SK-N-SH treated with all-trans-retinoic acid at 6 μM for 48 hours (cell line): ENCODE measurements around the gene AFF1.

Source experiments
- ATAC-seq: fragments of 200-7000 bp; cut with Tn5 transposase; 3 replicates; pipeline ENCODE4 v1.9.1; 2020; ENCODE audit warnings: mild to moderate bottlenecking, moderate library complexity
- ARNTL ChIP-seq: fragments of 450-650 bp; formaldehyde crosslinking; IDR thresholded peaks from 2 replicates; pipeline ENCODE4 v1.5.0; 2020; ENCODE audit warnings: low read depth, mild to moderate bottlenecking, moderate library complexity, borderline replicate concordance
- BACH2 ChIP-seq: fragments of 250-450 bp; sonication (Bioruptor Pico); IDR thresholded peaks from 2 replicates; pipeline ENCODE4 v1.9.0; 2021; ENCODE audit warnings: mild to moderate bottlenecking, borderline replicate concordance
- CSDC2 ChIP-seq: fragments of 250-450 bp; sonication (Bioruptor Pico); IDR thresholded peaks from 2 replicates; pipeline ENCODE4 v1.5.0; 2020; ENCODE audit warnings: mild to moderate bottlenecking, moderate library complexity
- CSRNP3 ChIP-seq: fragments of 250-450 bp; sonication (Bioruptor Pico); IDR thresholded peaks from 2 replicates; pipeline ENCODE4 v1.5.1; 2021; ENCODE audit warnings: mild to moderate bottlenecking, moderate library complexity
- GLIS3 ChIP-seq: fragments of 250-450 bp; sonication (Bioruptor Pico); IDR thresholded peaks from 2 replicates; pipeline ENCODE4 v1.5.0; 2020; ENCODE audit warnings: mild to moderate bottlenecking, moderate library complexity
- ISL1 ChIP-seq: fragments of 250-450 bp; sonication (Bioruptor Pico); IDR thresholded peaks from 2 replicates; pipeline ENCODE4 v2.1.2; 2022; ENCODE audit warnings: mild to moderate bottlenecking, moderate library complexity
- OSR1 ChIP-seq: fragments of 250-450 bp; sonication (Bioruptor Pico); IDR thresholded peaks from 2 replicates; pipeline ENCODE4 v1.8.0; 2022; ENCODE audit warnings: moderate library complexity, mild to moderate bottlenecking, inconsistent platforms
- PATZ1 ChIP-seq: fragments of 250-450 bp; sonication (Bioruptor Pico); IDR thresholded peaks from 2 replicates; pipeline ENCODE4 v1.8.0; 2020; ENCODE audit warnings: mild to moderate bottlenecking, moderate library complexity, borderline replicate concordance
- POU6F1 ChIP-seq: fragments of 250-450 bp; sonication (Bioruptor Pico); IDR thresholded peaks from 2 replicates; pipeline ENCODE4 v1.8.0; 2021; ENCODE audit warnings: low read depth, mild to moderate bottlenecking, moderate library complexity, borderline replicate concordance
- PPARA ChIP-seq: fragments of 250-450 bp; sonication (Bioruptor Pico); IDR thresholded peaks from 2 replicates; pipeline ENCODE4 v1.5.0; 2020; ENCODE audit warnings: mild to moderate bottlenecking, borderline replicate concordance
- RARB ChIP-seq: fragments of 250-450 bp; sonication (Bioruptor Pico); IDR thresholded peaks from 2 replicates; pipeline ENCODE4 v1.8.0; 2021; ENCODE audit warnings: mild to moderate bottlenecking, moderate library complexity
- SNAI2 ChIP-seq: fragments of 250-450 bp; sonication (Bioruptor Pico); IDR thresholded peaks from 2 replicates; pipeline ENCODE4 v1.5.0; 2020; ENCODE audit warnings: mild to moderate bottlenecking, moderate library complexity
- TCF4 ChIP-seq: fragments of 250-450 bp; sonication (Bioruptor Pico); IDR thresholded peaks from 2 replicates; pipeline ENCODE4 v1.8.0; 2021; ENCODE audit warnings: mild to moderate bottlenecking, moderate library complexity, borderline replicate concordance
- TOX ChIP-seq: fragments of 250-450 bp; sonication (Bioruptor Pico); IDR thresholded peaks from 2 replicates; pipeline ENCODE4 v1.8.0; 2021; ENCODE audit warnings: mild to moderate bottlenecking, moderate library complexity, borderline replicate concordance
- ZC3H10 ChIP-seq: fragments of 250-450 bp; sonication (Bioruptor Pico); IDR thresholded peaks from 2 replicates; pipeline ENCODE4 v1.5.1; 2021; ENCODE audit warnings: mild to moderate bottlenecking, moderate library complexity
- ZFP3 ChIP-seq: fragments of 250-450 bp; sonication (Bioruptor Pico); IDR thresholded peaks from 2 replicates; pipeline ENCODE4 v1.5.0; 2020; ENCODE audit warnings: mild to moderate bottlenecking, moderate library complexity
- ZFP30 ChIP-seq: fragments of 450-650 bp; formaldehyde crosslinking; IDR thresholded peaks from 2 replicates; pipeline ENCODE4 v1.5.0; 2022; ENCODE audit warnings: mild to moderate bottlenecking, moderate library complexity
- ZNF565 ChIP-seq: fragments of 450-650 bp; formaldehyde crosslinking; conservative IDR thresholded peaks from 2 replicates; pipeline ENCODE4 v1.5.0; 2020; ENCODE audit warnings: low read depth, mild to moderate bottlenecking, moderate library complexity
- ZNF8 ChIP-seq: fragments of 450-650 bp; formaldehyde crosslinking; IDR thresholded peaks from 2 replicates; pipeline ENCODE4 v1.5.0; 2020; ENCODE audit warnings: mild to moderate bottlenecking, moderate library complexity
- TF ChIP-seq, protein P1 (sequence below): fragments of 250-450 bp; sonication (Bioruptor Pico); IDR thresholded peaks from 2 replicates; pipeline ENCODE4 v1.5.0; 2020; ENCODE audit warnings: mild to moderate bottlenecking, moderate library complexity
- TF ChIP-seq, protein P2 (sequence below): fragments of 250-450 bp; sonication (Bioruptor Pico); IDR thresholded peaks from 2 replicates; pipeline ENCODE4 v1.5.1; 2020; ENCODE audit warnings: low read depth, mild to moderate bottlenecking, moderate library complexity

Gene AFF1

DNA sequence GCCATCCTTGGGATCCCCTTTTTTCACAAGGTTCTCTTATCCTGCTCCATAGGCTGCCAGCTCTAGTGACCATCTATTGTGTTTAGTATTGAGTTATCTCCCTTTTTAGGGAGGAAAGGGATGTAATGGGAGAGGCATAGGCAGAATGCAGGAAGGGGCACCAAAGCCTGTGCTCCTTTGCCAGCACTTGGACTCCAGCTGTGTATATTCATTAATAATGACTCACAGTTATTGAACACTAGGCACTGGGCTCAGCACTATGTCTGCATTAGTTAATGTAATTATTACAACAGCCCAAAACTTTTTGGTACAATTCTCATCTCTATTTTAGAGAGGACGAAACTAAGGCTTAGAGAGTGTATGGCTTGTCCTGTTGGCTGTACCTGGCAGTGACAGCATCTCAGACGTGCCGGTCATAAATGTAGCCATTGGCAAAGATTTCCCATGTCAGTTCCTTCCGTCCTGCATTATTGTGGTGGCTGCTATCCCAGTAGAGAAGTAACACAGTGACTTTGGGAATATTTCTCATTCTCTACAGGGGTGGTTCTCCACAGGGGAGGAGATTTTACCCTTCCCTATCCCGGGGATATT is 90.3 kb downstream of the AFF1 start (continued):
- TF ChIP-seq PPARA (no peak), GLIS3 (CRISPR knock-in tag) (no peak), TOX (CRISPR knock-in tag) (no peak), ZFP3 (CRISPR knock-in tag) (no peak)

DNA sequence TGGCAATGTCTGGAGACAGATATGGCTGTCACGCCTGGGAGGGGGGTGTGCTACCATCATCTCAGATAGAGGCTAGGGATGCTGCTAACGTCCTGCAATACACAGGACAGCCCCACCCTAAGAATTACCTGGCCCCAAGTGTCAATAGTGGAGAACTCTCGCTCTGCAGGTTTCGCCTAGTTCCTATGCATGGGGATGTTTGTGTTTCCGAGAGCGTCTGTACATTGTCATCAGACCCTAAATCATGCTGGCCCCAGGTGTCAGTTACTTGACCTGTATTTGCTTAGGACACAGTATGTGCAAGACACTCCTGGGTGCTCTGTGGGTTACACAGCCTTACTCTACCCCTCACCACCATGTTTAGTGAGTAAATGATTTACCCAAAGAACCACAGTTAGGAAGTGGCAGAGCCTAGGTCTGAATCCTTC is 90.8 kb downstream of the AFF1 start:
- no peak for ATAC-seq
- TF ChIP-seq, protein P1, sequence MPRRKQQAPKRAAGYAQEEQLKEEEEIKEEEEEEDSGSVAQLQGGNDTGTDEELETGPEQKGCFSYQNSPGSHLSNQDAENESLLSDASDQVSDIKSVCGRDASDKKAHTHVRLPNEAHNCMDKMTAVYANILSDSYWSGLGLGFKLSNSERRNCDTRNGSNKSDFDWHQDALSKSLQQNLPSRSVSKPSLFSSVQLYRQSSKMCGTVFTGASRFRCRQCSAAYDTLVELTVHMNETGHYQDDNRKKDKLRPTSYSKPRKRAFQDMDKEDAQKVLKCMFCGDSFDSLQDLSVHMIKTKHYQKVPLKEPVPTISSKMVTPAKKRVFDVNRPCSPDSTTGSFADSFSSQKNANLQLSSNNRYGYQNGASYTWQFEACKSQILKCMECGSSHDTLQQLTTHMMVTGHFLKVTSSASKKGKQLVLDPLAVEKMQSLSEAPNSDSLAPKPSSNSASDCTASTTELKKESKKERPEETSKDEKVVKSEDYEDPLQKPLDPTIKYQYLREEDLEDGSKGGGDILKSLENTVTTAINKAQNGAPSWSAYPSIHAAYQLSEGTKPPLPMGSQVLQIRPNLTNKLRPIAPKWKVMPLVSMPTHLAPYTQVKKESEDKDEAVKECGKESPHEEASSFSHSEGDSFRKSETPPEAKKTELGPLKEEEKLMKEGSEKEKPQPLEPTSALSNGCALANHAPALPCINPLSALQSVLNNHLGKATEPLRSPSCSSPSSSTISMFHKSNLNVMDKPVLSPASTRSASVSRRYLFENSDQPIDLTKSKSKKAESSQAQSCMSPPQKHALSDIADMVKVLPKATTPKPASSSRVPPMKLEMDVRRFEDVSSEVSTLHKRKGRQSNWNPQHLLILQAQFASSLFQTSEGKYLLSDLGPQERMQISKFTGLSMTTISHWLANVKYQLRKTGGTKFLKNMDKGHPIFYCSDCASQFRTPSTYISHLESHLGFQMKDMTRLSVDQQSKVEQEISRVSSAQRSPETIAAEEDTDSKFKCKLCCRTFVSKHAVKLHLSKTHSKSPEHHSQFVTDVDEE: no peak
- TF ChIP-seq TCF4 (CRISPR knock-in tag): no peak
- TF ChIP-seq TOX (CRISPR knock-in tag): no peak
- TF ChIP-seq SNAI2 (CRISPR knock-in tag): no peak
- no peak for TF ChIP-seq GLIS3 (CRISPR knock-in tag)
- no peak for TF ChIP-seq CSDC2 (CRISPR knock-in tag)
- no peak for TF ChIP-seq ISL1 (CRISPR knock-in tag)
- no peak for TF ChIP-seq POU6F1 (CRISPR knock-in tag)
- no peak for TF ChIP-seq PPARA
- TF ChIP-seq ARNTL: no peak
- TF ChIP-seq, protein P2, sequence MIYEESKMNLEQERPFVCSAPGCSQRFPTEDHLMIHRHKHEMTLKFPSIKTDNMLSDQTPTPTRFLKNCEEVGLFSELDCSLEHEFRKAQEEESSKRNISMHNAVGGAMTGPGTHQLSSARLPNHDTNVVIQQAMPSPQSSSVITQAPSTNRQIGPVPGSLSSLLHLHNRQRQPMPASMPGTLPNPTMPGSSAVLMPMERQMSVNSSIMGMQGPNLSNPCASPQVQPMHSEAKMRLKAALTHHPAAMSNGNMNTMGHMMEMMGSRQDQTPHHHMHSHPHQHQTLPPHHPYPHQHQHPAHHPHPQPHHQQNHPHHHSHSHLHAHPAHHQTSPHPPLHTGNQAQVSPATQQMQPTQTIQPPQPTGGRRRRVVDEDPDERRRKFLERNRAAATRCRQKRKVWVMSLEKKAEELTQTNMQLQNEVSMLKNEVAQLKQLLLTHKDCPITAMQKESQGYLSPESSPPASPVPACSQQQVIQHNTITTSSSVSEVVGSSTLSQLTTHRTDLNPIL: no peak
- no peak for TF ChIP-seq RARB (CRISPR knock-in tag)
- no peak for TF ChIP-seq ZFP30 (CRISPR knock-in tag)
- no peak for TF ChIP-seq BACH2 (CRISPR knock-in tag)

- TF ChIP-seq PATZ1 (CRISPR knock-in tag) (no peak), ZNF8 (no peak), GLIS3 (CRISPR knock-in tag) (no peak), POU6F1 (CRISPR knock-in tag) (no peak), OSR1 (no peak), PPARA (no peak), ISL1 (CRISPR knock-in tag) (no peak), ZC3H10 (CRISPR knock-in tag) (no peak), SNAI2 (CRISPR knock-in tag) (no peak), TCF4 (CRISPR knock-in tag) (no peak), CSRNP3 (CRISPR knock-in tag) (no peak), ZNF565 (CRISPR knock-in tag) (no peak), ARNTL (no peak)
- TF ChIP-seq, protein P1: no peak
- TF ChIP-seq, all 23 proteins: peak for 0
Measured at GRCh38 chr4:87026800-87027495, 92.1 kb downstream of the AFF1 start.

More at GRCh38 chr4:87026800-87027495, 92.1 kb downstream of the AFF1 start:
- ATAC-seq: no peak
